Activated naive CD8-positive, alpha-beta T cell treated with anti-CD3 and anti-CD28 coated beads, Interleukin-2, amount 50 U/mL, for 24 hours (primary cell): ENCODE results near the gene KRTAP13-2.

Experiments
- ATAC-seq: fragments of 150-1000 bp; cut with Tn5 transposase; one replicate; pipeline ENCODE4 v1.10.0; 2021
- DNase-seq: peaks from one replicate; pipeline ENCODE4 v3.0.0; 2021
- H3K27ac Mint-ChIP-seq: one replicate; pipeline ENCODE4 v1.8.0; 2021; ENCODE audit warnings: mild to moderate bottlenecking, mixed read lengths
- H3K27me3 Mint-ChIP-seq: one replicate; pipeline ENCODE4 v1.8.0; 2021; ENCODE audit warnings: mixed read lengths
- H3K36me3 Mint-ChIP-seq: one replicate; pipeline ENCODE4 v1.8.0; 2021; ENCODE audit warnings: low read depth, mixed read lengths
- H3K4me1 Mint-ChIP-seq: one replicate; pipeline ENCODE4 v1.8.0; 2021; ENCODE audit warnings: mixed read lengths
- H3K4me3 Mint-ChIP-seq: one replicate; pipeline ENCODE4 v1.8.0; 2021; ENCODE audit warnings: mild to moderate bottlenecking, moderate library complexity, mixed read lengths
- H3K9me3 Mint-ChIP-seq: one replicate; pipeline ENCODE4 v1.8.0; 2021; ENCODE audit warnings: mixed read lengths

KRTAP13-2 gene

GRCh38 chr21:30372139-30372770 lies at the start of gene KRTAP13-2:
KRTAP13-2 (minus strand) TSS chr21:30372271; CDS start chr21:30372213, 58 bp downstream.
- DNase-seq (no peak), ATAC-seq (no peak)
- Mint-ChIP-seq H3K4me1 (no peaks in the 10 kb centered on the region), H3K27me3 (peaks cover 2% of the 10 kb centered on the region), H3K27ac (no peak within 1 kb of the TSS), H3K4me3 (no peak within 1 kb of the TSS), H3K36me3 (no peaks in the 10 kb centered on the region), H3K9me3 (no peaks in the 10 kb centered on the region)

DNA sequence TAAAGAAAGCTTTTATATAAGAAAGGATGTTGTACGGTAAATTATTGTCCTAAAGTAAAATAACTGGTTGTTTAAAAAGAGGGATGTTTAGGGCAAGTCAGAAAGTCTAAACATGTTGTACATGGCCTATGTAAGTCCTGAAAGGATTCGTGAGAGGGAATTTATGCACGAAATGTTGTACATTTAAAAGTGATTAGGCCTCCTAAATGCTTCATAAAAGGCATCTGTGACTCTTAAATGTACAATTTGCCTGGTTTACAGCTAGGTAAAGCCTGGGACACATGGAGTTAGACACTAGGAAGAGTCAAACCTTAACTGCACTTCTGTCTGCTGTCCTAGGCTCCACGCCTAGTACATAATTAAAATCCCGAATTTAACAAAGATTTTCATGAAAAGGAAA lies 43.9 kb upstream of the KRTAP13-2 start:
- ATAC-seq (no peak), DNase-seq (no peak)
- Mint-ChIP-seq H3K27me3 (peaks cover 2% of the 10 kb centered on the region), H3K4me1 (no peaks in the 10 kb centered on the region), H3K9me3 (peaks cover 11% of the 10 kb centered on the region), H3K27ac (no peak overlapping the region), H3K36me3 (no peaks in the 10 kb centered on the region), H3K4me3 (no peak overlapping the region)

DNA sequence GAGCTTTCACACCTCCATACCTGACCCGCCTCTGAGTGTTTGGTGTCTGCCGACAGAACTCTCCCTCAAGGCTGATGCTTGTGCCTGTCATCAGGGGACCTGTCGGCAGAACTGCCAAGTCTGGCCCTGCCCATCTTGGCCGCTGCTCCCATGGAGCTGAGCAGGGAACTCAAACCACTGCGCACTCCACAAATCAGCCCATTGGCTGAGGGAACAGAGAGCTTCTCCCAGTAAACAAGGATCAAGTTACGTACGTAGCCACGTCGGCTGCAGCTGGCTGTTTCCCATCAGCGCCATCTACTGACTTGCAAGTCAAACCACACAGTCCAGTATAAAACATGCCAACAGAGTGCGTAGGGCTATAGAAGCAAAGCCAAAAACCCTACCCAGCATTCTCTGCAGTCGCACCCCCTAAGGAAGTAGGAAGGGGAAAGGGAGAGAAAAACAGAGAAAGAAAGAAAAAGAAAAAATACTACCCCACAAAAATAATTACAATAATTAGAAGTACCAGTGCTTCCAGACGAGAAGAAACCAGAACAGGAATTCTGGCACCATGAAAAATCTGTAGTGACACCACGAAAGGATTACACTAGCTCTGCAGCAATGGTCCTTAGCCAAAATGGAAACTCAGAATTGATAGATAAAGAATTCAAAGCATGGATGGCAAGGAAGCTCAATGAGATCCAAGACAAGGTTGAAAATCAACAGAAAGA lies 36.9 kb upstream of the KRTAP13-2 start:
- peaks cover 11% of the 10 kb centered on the region for H3K9me3 Mint-ChIP-seq
- no peaks in the 10 kb centered on the region for H3K36me3 Mint-ChIP-seq
- peaks cover 8% of the 10 kb centered on the region for H3K27me3 Mint-ChIP-seq
- H3K27ac Mint-ChIP-seq = no peak overlapping the region
- H3K4me3 Mint-ChIP-seq = no peak overlapping the region
- peak; percentile 2 for DNase-seq
- ATAC-seq = peak; percentile 46
- H3K4me1 Mint-ChIP-seq = no peaks in the 10 kb centered on the region

DNA sequence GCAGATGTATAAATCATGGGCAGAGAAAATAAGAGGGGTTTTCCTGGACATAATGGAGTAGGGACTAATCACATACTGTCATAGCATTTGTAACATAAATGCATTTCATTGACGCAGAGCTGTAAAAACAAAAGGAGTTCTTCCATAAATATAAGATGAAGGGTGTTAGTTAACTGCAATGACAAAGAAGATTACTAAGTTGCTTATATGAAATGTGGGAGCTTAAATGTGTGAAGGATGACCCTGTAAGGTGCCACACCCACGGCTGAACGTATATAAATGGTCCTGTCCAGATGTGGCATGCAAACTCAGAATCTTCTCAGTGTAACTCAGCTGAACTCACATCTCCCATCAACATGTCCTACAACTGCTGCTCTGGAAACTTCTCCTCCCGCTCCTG lies 23.7 kb upstream of the KRTAP13-2 start, which contains the start of gene KRTAP13-1:
Gene KRTAP13-1 (plus strand): TSS at position 301 of the 400 bp plus-strand sequence. CDS start 56 bp downstream, at position 357.
- H3K4me3 Mint-ChIP-seq = no peak within 1 kb of the TSS
- H3K9me3 Mint-ChIP-seq = no peaks in the 10 kb centered on the region
- DNase-seq = no peak
- ATAC-seq = no peak
- peaks cover 3% of the 10 kb centered on the region for H3K27me3 Mint-ChIP-seq
- H3K36me3 Mint-ChIP-seq = no peaks in the 10 kb centered on the region
- no peaks in the 10 kb centered on the region for H3K4me1 Mint-ChIP-seq
- H3K27ac Mint-ChIP-seq = no peak within 1 kb of the TSS

- H3K4me1 Mint-ChIP-seq = no peaks in the 10 kb centered on the region
- H3K4me3 Mint-ChIP-seq = no peak overlapping the region
- no peaks in the 10 kb centered on the region for H3K36me3 Mint-ChIP-seq
- DNase-seq (no peak), ATAC-seq (no peak)
- peaks cover 4% of the 10 kb centered on the region for H3K9me3 Mint-ChIP-seq
- H3K27ac Mint-ChIP-seq = no peak overlapping the region
- H3K27me3 Mint-ChIP-seq = no peaks in the 10 kb centered on the region
Measured at GRCh38 chr21:30391492-30392025, 19.5 kb upstream of the KRTAP13-2 start.

GRCh38 chr21:30382201-30382600 lies 10.1 kb upstream of the KRTAP13-2 start:
- Mint-ChIP-seq H3K4me3 (no peak overlapping the region), H3K36me3 (no peaks in the 10 kb centered on the region), H3K9me3 (no peaks in the 10 kb centered on the region), H3K27ac (no peak overlapping the region), H3K27me3 (peaks cover 2% of the 10 kb centered on the region), H3K4me1 (no peaks in the 10 kb centered on the region)
- no peak for ATAC-seq
- no peak for DNase-seq

DNA sequence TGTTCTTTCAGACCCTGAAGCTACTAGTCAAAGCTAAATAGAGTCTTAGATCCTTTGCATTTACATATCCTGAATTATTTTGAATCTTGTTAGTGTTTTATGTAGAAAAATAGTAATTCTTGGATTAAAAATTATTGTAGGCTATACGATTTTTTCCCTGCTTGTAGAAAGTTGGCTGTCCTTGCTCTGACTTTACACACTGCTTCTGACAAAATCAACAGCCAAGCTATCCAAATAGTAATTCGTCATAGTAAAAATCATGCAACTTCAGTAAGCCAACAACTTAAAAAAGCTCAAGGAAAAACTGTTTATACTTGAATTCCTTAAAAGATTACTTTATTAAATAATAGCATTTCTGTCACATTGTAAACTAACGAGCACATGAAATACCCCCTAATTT lies 16.2 kb downstream of the KRTAP13-2 start:
- Mint-ChIP-seq H3K9me3 (no peaks in the 10 kb centered on the region), H3K4me1 (no peaks in the 10 kb centered on the region), H3K36me3 (no peaks in the 10 kb centered on the region), H3K4me3 (no peak overlapping the region), H3K27ac (no peak overlapping the region), H3K27me3 (no peaks in the 10 kb centered on the region)
- DNase-seq (no peak), ATAC-seq (no peak)

GRCh38 chr21:30354308-30355005 lies 17.6 kb downstream of the KRTAP13-2 start:
- Mint-ChIP-seq H3K36me3 (no peaks in the 10 kb centered on the region), H3K9me3 (no peaks in the 10 kb centered on the region), H3K4me3 (no peak overlapping the region), H3K27ac (no peak overlapping the region), H3K4me1 (no peaks in the 10 kb centered on the region), H3K27me3 (no peaks in the 10 kb centered on the region)
- DNase-seq (no peak), ATAC-seq (no peak)

DNA sequence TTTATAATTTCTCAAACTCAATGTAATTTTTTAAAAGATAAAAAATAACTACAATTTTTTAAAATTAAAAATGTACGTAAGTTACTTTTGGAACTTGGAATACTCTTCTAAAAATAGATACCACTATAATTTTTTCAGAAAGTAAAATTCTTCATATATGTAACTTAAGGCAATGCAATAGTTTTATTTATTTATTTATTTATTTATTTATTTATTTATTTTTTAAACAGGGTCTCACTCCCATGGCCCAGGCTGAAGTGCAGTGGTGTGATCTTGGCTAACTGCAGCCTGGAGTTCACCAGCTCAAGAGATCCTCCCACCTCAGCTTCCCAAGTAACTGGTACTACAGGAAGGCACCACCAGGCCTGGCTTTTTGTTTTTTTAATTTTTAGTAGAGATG lies 20.5 kb downstream of the KRTAP13-2 start:
- Mint-ChIP-seq H3K36me3 (no peaks in the 10 kb centered on the region), H3K27me3 (no peaks in the 10 kb centered on the region), H3K9me3 (no peaks in the 10 kb centered on the region), H3K4me3 (no peak overlapping the region), H3K4me1 (no peaks in the 10 kb centered on the region), H3K27ac (no peak overlapping the region)
- DNase-seq (no peak), ATAC-seq (no peak)

- no peaks in the 10 kb centered on the region for H3K36me3 Mint-ChIP-seq
- no peak for ATAC-seq
- H3K4me1 Mint-ChIP-seq = no peaks in the 10 kb centered on the region
- no peaks in the 10 kb centered on the region for H3K27me3 Mint-ChIP-seq
- H3K27ac Mint-ChIP-seq = no peak overlapping the region
- no peak for DNase-seq
- no peaks in the 10 kb centered on the region for H3K9me3 Mint-ChIP-seq
- no peak overlapping the region for H3K4me3 Mint-ChIP-seq
Measured at GRCh38 chr21:30349572-30349971, 22.5 kb downstream of the KRTAP13-2 start.

DNA sequence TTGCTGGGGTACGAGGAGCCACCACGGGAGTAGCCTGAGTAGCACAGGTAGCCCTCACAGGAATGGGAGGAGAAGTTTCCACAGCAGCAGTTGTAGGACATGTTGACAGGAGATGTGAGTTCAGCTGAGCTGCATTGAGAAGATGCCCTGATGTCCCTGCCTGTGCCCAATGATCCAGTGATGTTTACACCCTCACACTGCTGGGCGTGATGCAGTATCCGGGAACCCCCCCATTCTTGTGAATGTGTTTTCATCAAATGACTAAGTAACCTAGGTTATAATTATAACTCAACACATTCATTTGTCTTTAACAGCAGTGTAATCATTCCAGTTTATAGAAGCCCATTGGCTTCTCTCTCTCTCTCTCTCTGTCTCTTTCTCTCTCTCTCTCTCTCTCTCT lies 23.6 kb downstream of the KRTAP13-2 start, which contains the start of gene KRTAP23-1:
Gene KRTAP23-1 (minus strand): TSS at position 101 of the 400 bp plus-strand sequence. CDS start 0 bp downstream, at position 101.
- H3K4me3 Mint-ChIP-seq = no peak within 1 kb of the TSS
- ATAC-seq = no peak

GRCh38 chr21:30345014-30345413 lies 27.1 kb downstream of the KRTAP13-2 start:
- Mint-ChIP-seq H3K9me3 (no peaks in the 10 kb centered on the region), H3K27ac (no peak overlapping the region), H3K27me3 (no peaks in the 10 kb centered on the region), H3K4me1 (no peaks in the 10 kb centered on the region), H3K4me3 (no peak overlapping the region), H3K36me3 (no peaks in the 10 kb centered on the region)
- DNase-seq (no peak), ATAC-seq (no peak)

More for the DNA sequence above, 23.6 kb downstream of the KRTAP13-2 start, which contains the start of gene KRTAP23-1:
- Mint-ChIP-seq H3K36me3 (no peaks in the 10 kb centered on the region), H3K27me3 (no peaks in the 10 kb centered on the region), H3K9me3 (no peaks in the 10 kb centered on the region), H3K27ac (no peak within 1 kb of the TSS), H3K4me1 (no peaks in the 10 kb centered on the region)
- DNase-seq = no peak

GRCh38 chr21:30340714-30341573 lies 31.1 kb downstream of the KRTAP13-2 start:
- ATAC-seq (no peak), DNase-seq (peak; percentile 29)
- no peaks in the 10 kb centered on the region for H3K27me3 Mint-ChIP-seq
- H3K4me3 Mint-ChIP-seq = no peak overlapping the region
- no peak overlapping the region for H3K27ac Mint-ChIP-seq
- no peaks in the 10 kb centered on the region for H3K9me3 Mint-ChIP-seq
- no peaks in the 10 kb centered on the region for H3K4me1 Mint-ChIP-seq
- H3K36me3 Mint-ChIP-seq = no peaks in the 10 kb centered on the region

- Mint-ChIP-seq H3K27me3 (no peaks in the 10 kb centered on the region), H3K27ac (no peak overlapping the region), H3K4me1 (no peaks in the 10 kb centered on the region), H3K4me3 (no peak overlapping the region), H3K9me3 (no peaks in the 10 kb centered on the region), H3K36me3 (no peaks in the 10 kb centered on the region)
- DNase-seq (no peak), ATAC-seq (no peak)
Measured at GRCh38 chr21:30338717-30339116, 33.4 kb downstream of the KRTAP13-2 start.
